ENCODE results near the gene CCBE1.

CCBE1 gene

DNA sequence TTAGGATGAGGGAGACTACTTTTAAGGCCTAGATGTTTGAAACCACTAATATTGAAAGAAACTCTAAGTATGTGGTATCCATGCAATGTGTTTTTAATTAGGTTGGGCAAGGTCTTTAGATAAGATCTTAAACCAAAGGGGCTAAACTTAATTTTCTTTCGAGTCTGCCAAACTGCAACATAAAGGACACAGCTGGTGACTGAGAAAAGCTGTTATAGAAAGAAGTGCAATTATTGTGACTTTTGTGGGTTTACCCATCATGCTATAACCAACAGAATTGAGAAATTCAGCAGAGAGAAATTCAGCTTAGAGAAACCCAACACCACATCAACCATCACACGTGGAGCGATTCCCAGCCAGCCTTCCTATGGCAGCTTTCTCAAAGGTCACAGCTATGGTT, 218.6 kb downstream of the CCBE1 start:
- DNase-seq = no peak

DNA sequence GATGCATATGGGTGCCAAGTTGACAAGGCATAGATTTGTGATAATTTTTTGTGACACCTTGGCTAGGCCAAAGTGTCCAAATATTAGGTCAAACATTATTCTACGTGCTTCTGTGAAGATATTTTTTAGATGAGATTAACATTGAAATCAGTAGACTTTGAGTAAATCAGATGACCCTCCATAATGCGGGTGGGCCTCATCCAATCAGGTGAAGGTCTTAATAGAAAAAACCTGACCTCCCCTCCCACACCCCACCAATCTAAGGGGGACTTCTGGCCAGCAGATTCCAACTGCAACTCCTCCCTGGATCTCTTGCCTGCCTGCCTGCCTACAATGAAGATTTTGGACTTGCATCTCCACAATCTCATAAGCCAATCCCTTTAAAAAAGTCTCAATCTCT, 219.4 kb downstream of the CCBE1 start:
- no peak for DNase-seq

DNA sequence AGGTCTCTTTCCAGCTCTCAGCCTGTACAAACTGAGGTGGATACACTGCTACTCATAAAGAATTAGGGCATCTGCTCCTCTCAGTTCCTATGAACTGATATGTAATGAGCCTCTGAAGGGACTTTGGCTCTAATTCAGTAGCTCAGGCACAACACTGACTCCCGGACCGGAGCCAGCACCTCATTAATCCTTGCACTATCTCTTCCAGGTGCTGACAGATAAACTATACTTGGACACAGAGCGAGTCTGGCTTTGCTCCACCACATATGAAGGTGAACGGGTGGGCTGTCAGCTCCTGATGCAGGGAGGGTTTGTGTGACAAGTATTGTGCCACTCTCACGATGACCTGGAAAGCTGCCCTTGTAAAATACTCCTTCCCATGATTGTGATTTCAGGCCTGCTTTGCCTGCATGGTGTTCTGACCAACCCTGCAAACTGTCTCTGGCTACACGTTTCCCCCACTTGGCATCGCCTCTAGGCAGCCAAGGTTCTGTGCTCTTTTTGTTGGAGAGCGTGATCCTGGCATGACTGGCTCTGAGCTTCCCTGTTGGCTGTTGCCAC, 226.6 kb downstream of the CCBE1 start:
- no peak for DNase-seq

DNA sequence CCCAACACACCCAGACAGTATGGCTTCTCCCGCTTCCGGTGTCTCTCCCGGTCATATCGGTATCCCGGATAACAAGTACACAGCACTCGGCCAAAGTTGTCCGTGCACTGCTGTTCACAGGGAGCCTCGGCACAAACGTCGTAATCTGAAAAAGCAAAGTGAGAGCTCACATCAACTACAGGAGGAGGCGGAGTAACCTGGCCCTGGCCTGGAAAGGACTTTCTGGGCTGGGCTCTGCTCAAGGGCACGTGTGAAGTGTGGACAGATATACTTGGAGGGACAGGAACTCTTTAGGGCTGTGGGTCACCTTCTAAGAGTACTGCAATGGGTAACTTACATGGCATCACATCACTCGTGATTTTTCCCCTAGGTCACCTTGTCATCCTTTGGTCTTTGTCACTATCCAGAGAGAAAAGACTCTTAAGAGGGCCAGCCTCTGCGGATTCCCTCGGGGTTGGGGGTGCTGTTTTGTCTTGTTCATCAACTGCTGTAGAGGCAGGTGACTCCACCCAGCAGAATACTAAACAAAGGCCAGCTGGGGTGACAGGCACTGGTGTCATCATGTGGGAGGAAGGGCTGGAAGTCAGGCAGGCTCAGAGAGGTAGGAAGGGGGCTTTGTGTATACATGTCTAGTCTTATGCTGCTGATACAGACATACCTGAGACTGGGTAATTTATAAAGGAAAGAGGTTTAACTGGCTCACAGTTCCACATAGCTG, 227.6 kb downstream of the CCBE1 start:
- DNase-seq = no peak

DNA sequence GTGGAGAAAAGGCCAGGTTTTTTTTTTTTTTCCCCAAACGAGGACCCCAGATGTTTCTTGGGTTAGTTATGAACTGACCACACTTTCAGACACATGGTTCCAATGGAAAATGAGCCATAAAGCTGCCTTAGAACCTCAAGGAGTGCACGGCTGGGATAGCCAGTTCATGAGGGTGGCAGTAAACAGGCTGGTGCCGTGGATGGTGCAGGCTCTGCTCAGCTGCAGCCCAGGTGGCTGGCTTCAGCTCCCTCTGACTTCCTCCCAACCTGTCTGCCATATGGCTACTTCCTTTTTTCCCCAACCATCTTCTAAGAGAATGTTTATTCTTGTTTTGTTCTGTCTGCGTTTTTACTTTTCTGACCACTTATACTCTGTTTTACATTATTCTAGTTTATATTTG, 228.4 kb downstream of the CCBE1 start:
- DNase-seq = no peak

DNA sequence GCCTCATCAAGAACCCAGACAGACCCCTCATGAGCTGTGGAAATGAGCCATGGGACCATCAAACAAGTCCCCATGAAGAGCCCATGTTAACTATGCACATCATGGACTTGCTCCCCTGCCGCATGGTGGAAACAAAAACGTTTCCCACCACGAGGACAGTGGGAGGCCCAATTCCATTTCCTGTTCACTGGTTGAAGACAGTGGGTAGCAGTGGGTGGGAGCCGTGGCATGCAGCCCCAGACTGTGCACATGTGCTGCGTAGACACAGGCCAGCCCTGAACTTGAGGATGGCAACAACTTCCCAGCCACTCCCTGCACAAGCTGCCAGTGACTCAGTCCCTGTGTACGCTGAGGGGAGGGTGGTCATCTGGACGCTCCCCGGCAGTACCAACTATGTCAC, 229.7 kb downstream of the CCBE1 start:
- no peak for DNase-seq

DNA sequence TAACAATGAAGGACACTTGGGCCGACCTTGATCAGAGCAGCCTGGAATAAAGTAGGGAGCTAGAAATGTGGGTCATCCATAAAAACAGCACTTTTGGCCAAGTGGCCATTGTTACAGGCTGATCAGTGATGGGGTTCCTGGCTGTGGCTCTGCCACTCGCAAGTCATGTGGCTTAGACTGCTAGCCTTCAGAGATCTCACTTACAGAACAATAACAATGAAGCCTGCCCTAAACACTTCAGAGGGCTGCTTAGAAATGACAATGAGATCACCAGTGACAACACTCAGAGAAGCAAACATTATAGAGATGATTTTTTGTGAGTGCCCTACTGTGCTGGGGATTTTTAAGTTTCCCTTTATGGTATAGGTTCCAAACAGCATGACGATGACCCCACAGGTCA, 230.2 kb downstream of the CCBE1 start:
- no peak for DNase-seq

DNA sequence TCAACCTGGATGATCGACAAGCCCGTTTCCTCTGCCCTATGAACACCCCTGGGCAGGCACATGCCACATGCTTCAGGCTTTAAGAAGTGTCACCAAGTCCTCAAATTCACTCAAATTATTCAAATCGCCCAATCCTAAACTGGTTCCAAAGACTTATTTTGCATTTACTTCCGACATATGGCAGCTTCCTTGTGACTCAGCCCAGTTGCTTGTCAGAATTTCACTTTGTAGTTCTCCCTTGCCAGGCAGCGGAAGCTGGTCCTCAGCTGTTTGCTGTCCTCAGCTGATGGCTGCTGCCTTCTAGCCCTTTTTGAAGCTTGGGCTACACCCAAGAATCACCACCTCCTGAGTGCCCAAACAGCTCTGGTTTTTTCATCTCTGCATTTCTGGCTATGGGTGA, 232.7 kb downstream of the CCBE1 start:
- DNase-seq = no peak

DNA sequence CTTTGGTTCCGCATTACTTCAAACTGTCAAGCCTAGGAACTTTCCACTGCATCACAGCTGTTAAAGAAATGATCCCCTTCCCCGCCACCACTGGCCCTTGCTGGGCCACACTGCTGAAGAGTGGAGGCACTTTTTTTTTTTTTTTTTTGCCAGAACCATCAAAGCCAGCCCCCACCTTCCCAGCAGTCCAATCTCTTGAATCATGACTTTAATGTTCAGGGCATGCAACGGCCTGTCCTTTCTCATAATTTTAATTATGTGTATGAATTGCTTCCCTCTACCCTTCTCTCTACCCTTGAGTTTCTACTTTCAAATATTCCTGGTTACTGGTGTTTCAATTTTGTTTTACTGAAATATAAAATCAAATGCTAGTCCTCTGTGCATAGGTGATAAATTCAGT, 236.1 kb downstream of the CCBE1 start:
- no peak for DNase-seq

DNA sequence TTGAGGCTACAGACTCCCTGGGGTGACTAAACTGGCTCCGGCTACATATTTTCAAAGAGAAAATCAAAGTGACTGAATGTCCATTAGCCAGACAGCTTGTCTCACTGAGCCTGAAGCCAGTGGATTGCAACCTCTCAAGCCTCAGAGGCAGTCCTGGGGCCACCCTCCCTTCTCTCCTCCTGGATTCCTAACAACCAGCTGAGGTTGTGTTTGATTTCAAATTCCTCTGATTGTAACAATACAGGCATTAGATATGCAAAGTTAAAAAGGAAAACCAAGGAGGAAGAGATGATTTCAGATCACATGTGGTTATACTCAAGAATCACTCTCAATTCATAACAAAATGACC, 237.2 kb downstream of the CCBE1 start:
- no peak for DNase-seq

DNA sequence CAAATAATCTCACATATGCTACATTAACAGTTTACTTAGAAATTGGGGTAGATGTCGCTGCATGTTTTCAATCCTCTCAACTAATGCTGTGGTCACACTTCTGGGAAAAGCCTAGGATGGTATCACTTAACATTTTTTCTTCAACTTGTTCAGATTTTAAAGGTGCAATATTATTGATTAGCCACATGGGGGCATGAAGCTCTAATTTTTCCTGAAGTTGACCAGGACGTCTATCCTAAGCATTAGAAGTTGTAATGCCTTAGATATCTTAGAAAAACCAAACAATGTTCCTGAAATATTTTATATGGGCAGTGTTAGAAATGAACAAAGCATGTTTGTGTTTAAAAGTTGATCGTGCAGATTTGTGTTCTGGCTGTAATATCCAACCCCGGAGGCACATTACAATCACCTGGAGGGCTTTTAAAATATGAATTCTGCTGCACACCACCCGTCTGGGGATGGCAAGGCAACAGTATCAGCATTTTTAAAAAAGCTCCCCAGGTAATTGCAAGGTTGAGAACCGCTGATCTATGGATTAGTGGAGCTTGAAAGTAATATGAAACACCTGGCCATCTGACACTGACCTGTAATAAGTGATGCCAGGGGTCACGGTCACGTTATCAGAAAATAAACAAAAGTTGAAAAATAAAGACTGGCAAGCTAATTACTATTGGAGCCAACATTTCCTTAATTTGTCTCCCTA, 237.7 kb downstream of the CCBE1 start:
- DNase-seq = no peak

DNA sequence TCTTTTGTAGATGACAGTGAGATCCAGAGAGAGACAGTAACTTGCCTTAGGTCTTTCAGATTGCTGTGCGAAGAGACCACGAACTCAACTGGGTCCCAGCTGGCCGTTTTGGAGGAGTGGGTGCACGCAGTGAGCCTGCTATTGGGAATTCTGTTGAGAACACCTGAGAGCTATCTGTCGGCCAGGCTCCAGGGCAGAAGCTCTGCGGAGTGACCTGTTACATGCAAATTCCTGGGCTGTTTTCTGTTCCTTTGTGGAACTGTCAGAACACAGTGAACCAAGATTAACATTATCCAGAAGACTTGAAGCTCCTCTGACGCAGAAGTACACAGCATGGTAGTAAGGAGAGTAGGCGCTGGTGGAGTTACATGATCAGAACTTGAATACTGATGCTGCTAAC, 238.6 kb downstream of the CCBE1 start:
- DNase-seq = no peak

DNA sequence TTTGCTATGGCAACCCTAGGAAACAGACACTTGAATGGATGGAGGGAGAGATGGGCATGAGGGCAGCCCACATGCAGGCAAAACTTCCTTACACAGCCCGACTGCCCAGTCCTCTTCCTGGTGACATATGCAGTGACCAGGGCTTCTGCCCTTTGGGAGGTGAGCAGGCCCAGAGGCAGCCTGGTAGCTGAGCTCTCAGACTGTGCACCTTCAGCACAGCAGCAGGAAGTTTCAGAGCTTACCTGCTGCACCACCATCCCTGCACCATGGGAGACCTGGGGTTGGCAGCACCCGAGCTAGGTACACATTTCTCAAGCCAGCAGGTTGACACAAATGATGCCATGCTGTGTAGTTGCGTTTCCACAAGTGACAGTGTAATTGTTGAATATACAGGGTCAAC, 240.6 kb downstream of the CCBE1 start:
- no peak for DNase-seq

DNA sequence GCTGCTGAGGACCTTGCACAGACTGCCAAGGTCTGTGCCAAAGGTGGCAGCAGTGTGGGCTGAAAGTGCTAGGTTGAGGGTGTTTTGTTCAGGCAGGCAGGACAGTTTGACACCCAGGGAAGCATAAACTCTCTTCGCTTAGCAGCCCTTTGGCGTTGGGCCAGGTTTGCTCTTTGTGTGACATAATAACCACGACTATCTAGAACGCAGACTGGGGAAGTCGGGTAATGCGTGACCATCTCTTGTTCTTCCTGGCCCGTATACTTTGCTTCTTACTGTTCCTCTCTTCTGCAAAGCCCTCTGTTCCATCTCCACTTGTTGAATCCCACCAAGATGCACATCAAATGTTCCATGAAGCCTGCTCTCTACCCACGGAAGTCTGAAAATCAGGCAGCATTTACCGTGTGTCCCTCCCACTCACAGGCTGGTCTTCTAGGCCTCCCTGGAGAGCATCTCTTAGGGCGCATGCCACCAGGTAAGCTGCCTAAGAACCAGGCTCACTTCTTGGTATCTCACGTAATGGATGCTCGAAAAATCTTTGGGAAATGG, 241.4 kb downstream of the CCBE1 start:
- no peak for DNase-seq

DNA sequence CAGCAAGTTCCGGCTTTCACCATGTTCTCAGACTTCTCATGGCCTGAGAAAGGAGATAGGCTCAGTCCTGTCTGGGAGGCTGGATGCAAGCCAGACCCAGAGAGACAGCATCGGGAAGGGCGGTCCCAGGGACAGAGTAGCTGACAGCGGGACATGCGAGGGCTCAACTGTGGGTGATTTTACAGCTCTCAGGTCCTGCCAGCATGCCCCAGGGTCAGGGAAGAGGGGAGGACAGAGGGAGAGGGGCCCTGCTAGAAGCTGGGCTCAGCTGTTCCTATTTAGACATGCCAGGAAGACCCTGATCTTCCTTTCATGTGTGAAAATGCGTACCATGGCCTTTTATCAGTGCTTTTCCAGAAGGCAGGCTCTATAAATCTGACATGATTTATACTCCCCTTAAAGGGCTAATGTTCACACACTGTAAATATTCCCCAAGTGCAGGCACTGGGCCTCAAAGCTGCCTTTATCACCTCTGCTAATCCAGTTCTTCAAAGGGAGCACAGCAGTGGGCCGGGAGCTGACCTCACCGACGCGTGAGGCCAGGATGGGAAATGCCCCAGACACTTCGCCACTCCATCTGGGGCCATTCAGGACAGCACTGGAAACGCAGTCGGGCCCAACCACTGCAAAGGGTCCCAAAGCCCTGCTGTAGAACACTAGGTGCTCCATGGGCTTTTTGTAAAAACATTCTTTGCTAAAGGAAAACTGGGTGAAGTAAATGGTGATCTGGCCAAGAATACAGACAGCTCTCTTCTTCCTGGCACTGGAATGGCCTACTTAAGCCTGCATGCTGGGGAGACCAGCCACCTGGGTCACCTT, 242.1 kb downstream of the CCBE1 start:
- DNase-seq = no peak

DNA sequence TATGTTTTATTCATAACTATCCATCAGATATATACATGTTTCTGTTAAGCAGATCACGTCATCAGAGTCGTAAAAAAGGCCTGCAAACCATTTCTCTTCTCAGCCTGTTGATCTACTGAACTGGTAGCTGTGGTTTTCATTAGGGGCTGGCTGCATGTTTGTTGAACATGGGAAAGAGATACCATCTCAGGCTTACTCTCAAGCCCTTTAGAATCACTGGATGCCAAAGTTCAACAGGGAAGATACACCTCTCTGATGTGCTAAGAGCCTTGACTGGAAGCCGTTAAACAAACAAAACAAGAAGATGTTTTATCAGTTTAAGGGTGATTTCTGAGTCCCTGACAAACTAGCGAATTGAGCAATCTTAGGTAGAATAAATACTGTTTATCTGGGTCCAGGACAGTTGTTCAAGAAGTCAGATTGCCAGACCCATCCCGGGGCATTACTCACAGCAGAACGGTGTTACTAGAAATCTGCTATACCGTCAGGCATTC, 243.7 kb downstream of the CCBE1 start:
- DNase-seq = no peak

DNA sequence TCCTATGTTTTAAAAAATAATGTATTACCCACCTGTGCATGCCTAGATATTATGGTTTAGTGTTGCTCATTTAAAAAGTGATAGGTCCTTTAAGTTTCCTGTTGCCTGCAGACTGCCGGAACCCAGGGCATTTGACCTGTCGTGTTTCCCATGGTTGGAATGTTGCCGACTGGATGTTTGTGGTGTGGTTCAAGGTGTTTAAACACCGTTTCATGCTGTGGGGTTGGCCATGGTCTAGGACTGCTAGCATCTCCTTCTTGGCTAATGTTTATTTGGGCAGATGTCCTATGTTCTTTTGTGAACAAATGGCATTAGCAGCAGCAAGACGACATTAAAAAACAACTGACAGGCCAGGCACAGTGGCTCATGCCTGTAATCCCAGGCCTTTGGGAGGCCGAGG, 245.3 kb downstream of the CCBE1 start:
- DNase-seq = no peak

DNA sequence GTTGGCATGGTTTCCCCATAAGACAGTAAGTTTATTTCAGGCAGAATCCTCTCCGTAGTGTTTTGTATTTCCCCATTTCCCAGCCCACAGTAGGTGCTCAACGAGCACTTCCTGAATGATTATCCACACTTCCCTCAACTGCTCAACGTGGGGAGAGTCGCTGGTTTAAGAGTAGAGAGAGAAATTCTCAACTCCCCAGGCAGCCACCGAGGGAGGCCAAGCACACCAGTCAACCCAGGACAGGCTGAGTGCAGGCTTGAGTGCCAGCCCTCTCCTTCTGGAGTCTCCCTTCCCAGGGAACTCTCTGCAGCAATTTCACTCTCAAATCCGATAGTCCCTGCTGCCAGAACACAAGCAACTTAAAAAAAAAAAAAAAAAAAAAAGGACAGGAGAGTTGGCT, 246.2 kb downstream of the CCBE1 start:
- DNase-seq = no peak

DNA sequence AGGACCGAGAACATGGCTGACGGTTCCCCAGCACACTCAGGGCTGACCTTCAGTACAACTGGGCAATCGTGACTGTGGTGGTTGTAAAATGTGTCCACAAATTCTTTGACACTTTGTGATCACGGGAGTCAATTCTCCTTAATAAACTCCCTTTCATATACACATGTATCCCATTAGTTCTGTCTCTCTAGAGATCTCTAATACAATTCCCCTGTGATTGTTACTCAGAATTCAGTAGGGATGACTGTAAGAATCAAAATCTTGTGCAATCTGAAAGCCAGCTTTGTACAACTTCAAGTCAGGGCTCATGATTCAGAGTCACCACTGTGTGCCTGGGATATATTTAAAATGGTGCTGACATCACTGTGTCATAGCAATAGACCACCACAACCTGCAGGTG, 248.7 kb downstream of the CCBE1 start:
- no peak for DNase-seq

DNA sequence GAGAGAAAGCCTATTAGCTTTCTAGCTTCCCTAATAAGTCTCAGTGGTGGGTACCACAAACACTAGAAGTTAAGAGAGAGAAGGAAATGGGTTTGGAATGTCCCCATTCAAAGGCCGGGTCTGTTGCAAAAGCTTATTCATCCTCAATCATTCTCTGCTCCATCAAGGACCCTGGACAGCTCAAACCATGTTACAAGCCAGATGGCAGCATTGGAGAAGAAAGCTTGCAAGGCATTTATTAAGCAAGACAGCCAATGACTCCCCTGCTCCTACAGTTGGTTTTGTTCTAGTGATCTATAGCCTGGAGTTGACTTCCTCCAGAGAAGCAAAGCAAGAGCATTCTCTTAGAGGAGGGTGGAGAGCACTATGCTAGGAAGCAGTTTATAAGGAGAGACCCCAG, 251.2 kb downstream of the CCBE1 start:
- no peak for DNase-seq

DNA sequence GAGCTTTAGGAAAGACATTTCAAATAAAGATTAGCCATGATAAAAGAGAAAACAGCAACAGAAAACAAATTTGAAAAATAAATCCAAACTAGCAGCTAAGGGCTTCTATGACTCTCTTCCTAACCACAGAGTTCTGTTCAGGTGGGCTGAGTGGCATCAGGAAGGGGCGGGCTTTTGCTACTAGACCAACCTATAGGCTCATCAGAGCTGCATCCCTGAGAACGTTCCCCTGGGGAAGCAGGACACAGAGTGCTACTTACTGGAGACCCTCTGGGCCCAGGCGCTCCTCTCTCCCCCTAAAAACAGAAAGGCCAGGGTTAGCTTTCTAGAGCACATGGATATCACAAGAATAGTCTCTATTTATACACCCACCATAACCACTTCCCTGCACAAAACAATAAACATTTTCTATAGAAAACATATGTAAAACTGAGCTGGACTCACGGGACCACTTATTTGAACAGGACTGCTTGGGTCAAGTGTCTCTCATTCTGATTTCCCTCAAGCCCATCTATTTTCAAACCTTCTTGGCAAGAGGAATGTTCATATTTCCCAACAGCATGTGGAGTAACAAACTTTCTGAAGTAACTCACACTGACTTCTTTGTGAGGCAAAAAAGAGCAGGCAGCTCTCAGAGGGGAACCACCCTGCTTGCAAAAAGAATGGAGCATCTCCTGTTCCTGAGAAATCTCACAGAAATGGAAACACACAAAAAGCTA, 259.2 kb downstream of the CCBE1 start:
- DNase-seq = no peak

DNA sequence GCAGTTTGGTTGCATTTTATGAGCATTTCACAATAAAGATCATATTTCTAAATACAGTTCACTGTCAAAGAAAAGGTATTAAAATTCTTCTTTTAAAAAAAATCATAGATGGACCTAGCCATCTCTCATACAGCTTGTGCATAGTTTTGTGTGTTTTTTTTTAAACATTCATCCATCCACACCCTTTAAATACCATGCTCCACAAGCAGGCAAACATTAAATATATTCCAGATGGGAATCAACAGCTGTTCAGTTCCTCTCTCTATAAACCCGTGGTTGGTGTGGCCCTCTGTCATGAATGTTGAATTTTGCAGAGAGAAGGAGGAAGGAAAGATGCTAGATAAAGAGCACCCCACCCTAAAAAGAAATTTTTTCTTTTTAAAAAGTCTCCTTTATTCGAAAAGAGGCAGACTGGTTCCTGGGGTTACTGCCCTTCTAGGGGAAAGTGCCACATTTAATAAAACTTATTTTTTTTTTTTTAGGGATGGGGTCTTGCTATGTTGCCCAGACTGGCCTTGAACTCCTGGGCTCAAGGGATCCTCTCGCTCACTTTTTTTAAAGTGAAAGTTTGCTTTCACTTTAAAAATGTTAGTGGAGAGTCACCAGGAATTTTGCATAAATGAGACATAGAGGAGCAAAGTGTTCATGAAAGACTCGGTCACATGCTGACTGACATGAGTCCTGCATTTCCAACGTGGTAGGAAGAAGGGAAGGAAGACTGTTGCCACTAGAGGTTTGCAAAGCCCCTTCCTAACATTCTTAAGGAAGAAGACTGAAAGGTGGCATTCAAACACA, 264.2 kb downstream of the CCBE1 start:
- no peak for DNase-seq

Data from DMS79 (cell line).